HG02678 (cell line): Measurements from ENCODE around the gene DRD3.

Source experiments
- ATAC-seq: cut with Tn5 transposase; IDR thresholded peaks from one replicate; pipeline ENCODE4 v1.9.1; 2021; ENCODE audit warnings: mild to moderate bottlenecking, moderate library complexity; ENCODE audit not compliant: unreplicated experiment

Gene DRD3

GRCh38 chr3:114079761-114080160, 99.1 kb downstream of the DRD3 start:
- no peak for ATAC-seq

DNA sequence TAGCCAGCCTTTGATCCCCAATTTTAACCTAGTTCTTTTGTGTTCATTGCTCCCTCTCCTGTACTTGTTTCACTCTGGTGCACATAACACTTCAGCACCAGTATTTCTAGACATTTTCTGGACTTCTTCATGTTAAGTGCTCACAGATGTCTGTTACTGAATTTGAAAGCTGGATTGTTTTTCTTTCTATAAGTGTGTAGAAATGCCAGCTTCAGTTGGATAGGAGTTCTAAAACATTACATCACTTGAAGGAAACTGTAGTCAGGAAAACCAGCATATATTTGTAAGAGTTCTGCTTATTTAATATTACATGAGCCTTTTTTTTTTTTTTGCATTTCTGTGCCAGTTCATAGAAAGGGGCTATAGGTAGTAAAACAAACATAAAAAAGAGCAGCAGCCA, 100.7 kb downstream of the DRD3 start:
- ATAC-seq = no peak
